Ascending aorta (tissue), 2 donors: ENCODE data around the gene IL10. TPM values are rescaled to one million over a fixed set of nuclear protein-coding genes. Genes with fewer than 3 reads are reported as not detected.

ENCODE experiments used
- DNase-seq, 2 donors: peaks; one replicate each; pipeline ENCODE4 v3.0.0-alpha.2; 2019; ENCODE audit warnings: low spot score in 2 of 2
- H3K27ac ChIP-seq, 2 donors: fragments of 200-600 bp; sonication (generic); one replicate each; pipeline ENCODE4 v1.5.1; 2016 to 2017; ENCODE audit warnings: mild to moderate bottlenecking in 1 of 2
- H3K27me3 ChIP-seq: fragments of 200-600 bp; sonication (generic); one replicate; pipeline ENCODE4 v1.5.1; 2017
- H3K36me3 ChIP-seq, 2 donors: fragments of 200-600 bp; sonication (generic); one replicate each; pipeline ENCODE4 v1.5.1; 2016
- H3K4me1 ChIP-seq, 2 donors: fragments of 200-600 bp; sonication (generic); one replicate each; pipeline ENCODE4 v1.5.1; 2016 to 2017; ENCODE audit warnings: mild to moderate bottlenecking in 1 of 2
- H3K4me3 ChIP-seq, 2 donors: fragments of 200-600 bp; sonication (generic); one replicate each; pipeline ENCODE4 v1.5.1; 2016 to 2017; ENCODE audit warnings: mild to moderate bottlenecking in 1 of 2
- H3K9me3 ChIP-seq, 2 donors: fragments of 200-600 bp; sonication (generic); one replicate each; pipeline ENCODE4 v1.5.1; 2016
- intact Hi-C: fragments of 100-400 bp; cut with DNase I; formaldehyde crosslinking; loops from one replicate; pipeline ENCODE4 v1.15.1; 2023
- total RNA-seq: library from RNA; depleted of rRNA; stranded (reverse); fragments of >200 nt; gene quantifications from one replicate; pipeline ENCODE4 v1.1.0, GENCODE V29; 2016
- TF ChIP-seq, protein P1 (sequence below), 3 experiments: fragments of 200-600 bp in 2 of 3; fragments of 450-650 bp in 1 of 3; sonication (generic) in 2 of 3; IDR thresholded peaks; one replicate each; pipeline ENCODE4 v1.5.1; 2016 to 2019; ENCODE audit warnings: antibody characterized with exemption in 3 of 3, mild to moderate bottlenecking in 1 of 3, moderate library complexity in 1 of 3

IL10 gene
- total RNA-seq, 1 donor from 2014 or later = 1.6 TPM

- Histone ChIP-seq H3K4me1 (no peaks in the 10 kb centered on the region), H3K27ac (no peak overlapping the region), H3K27me3 (no peaks in the 10 kb centered on the region), H3K9me3 (no peaks in the 10 kb centered on the region), H3K4me3 (no peak overlapping the region), H3K36me3 (no peaks in the 10 kb centered on the region)
- no peak for DNase-seq
- intact Hi-C loops = no loop called here
- TF ChIP-seq, protein P1, sequence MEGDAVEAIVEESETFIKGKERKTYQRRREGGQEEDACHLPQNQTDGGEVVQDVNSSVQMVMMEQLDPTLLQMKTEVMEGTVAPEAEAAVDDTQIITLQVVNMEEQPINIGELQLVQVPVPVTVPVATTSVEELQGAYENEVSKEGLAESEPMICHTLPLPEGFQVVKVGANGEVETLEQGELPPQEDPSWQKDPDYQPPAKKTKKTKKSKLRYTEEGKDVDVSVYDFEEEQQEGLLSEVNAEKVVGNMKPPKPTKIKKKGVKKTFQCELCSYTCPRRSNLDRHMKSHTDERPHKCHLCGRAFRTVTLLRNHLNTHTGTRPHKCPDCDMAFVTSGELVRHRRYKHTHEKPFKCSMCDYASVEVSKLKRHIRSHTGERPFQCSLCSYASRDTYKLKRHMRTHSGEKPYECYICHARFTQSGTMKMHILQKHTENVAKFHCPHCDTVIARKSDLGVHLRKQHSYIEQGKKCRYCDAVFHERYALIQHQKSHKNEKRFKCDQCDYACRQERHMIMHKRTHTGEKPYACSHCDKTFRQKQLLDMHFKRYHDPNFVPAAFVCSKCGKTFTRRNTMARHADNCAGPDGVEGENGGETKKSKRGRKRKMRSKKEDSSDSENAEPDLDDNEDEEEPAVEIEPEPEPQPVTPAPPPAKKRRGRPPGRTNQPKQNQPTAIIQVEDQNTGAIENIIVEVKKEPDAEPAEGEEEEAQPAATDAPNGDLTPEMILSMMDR (IDR thresholded peaks at IDR 0.05) = no peak
Measured at GRCh38 chr1:206798384-206798996, 26.2 kb upstream of the IL10 start.

DNA sequence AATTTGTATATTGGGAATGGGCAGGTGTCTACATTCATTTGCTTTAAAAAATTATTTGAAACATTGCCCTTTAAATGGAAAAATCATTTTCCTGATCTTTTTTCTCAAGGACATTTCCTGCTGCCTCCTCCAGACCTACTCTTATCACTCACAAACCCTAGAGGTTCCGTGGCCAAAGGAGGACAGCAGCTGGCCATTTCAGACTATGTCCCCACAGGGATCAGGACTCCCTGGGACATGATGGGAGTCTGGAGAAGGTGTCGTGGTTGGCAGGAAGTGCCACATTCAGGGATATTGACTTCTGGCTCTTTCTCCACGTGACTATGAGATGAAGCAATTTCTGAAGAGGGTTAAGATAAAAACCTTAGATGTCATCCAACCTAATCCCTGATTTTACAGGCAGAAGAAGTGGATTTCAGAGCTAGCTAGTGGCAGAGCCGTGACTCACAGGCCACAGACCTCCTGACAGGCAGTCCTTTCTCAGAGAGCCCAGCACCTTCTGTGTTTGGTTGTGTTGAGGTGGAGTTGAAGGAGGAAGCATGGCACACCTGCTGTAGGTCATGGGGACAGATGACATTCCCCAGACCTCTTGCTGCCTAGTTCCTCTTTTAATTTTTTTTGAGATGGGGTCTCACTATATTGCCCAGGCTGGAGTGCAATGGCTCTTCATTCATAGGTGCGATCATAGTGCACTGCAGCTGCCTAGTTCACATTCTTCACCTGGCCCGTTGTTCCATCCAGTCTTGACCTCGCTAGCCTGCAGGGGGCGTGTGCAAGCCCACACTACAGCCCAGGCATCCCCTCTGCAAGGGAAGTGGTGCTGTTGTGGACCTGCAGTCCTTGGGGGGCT lies 25.5 kb upstream of the IL10 start:
- TF ChIP-seq, protein P1 (IDR thresholded peaks at IDR 0.05) = no peak

DNA sequence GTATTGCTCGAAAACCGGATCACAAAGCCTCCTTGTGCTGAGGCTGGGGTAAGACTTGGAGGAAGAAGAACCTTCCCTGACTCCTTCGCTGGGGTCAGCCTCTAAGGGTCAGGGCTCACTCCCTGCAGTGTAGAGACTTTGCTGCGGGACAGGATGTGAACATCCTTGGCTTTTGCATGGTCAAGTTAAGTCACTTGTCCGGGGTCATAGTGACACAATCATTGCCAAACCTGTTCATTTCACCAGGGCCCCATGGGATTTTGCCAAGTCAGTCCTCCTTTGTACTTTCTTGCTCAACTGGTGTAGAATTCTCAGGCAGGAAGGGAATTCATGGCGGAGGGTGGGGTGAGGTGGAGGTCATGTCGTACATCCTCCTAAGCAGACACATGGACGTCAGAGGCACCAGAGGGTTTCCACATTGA lies 24.7 kb upstream of the IL10 start:
- TF ChIP-seq, protein P1 (IDR thresholded peaks at IDR 0.05) = no peak
- no peaks in the 10 kb centered on the region for H3K9me3 ChIP-seq
- intact Hi-C loops = no loop called here
- no peak for DNase-seq
- H3K36me3 ChIP-seq = no peaks in the 10 kb centered on the region
- H3K27me3 ChIP-seq = no peaks in the 10 kb centered on the region
- H3K27ac ChIP-seq = no peak overlapping the region
- H3K4me1 ChIP-seq = no peaks in the 10 kb centered on the region
- H3K4me3 ChIP-seq = no peak overlapping the region

More for the DNA sequence above, 25.5 kb upstream of the IL10 start:
- no peaks in the 10 kb centered on the region for H3K4me1 ChIP-seq
- DNase-seq = no peak
- H3K4me3 ChIP-seq = no peak overlapping the region
- intact Hi-C loops = no loop called here
- H3K27ac ChIP-seq = no peak overlapping the region
- H3K36me3 ChIP-seq = no peaks in the 10 kb centered on the region
- no peaks in the 10 kb centered on the region for H3K27me3 ChIP-seq
- H3K9me3 ChIP-seq = no peaks in the 10 kb centered on the region

DNA sequence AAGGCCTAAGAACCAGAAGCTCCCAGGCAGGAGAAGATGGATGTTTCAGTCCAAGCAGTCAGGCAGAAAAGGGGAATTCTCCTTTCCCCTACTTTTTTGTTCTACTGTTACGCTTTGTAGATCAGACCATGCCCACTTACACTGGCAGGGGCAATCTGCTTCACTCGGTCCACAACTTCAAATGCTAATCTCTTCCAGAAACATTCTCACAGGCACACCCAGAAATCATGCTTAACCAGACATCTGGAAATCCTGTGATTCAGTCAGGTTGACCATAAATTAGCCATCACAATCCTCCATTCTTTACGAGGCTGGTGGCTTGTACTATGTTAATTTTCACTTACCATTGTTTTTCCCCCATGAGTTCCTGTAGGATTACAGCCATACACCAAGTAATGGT lies 23.8 kb upstream of the IL10 start:
- Histone ChIP-seq H3K9me3 (no peaks in the 10 kb centered on the region), H3K4me1 (no peaks in the 10 kb centered on the region), H3K27ac (no peak overlapping the region), H3K4me3 (no peak overlapping the region), H3K36me3 (no peaks in the 10 kb centered on the region), H3K27me3 (no peaks in the 10 kb centered on the region)
- TF ChIP-seq, protein P1 (IDR thresholded peaks at IDR 0.05) = no peak
- intact Hi-C loops = no loop called here
- no peak for DNase-seq

DNA sequence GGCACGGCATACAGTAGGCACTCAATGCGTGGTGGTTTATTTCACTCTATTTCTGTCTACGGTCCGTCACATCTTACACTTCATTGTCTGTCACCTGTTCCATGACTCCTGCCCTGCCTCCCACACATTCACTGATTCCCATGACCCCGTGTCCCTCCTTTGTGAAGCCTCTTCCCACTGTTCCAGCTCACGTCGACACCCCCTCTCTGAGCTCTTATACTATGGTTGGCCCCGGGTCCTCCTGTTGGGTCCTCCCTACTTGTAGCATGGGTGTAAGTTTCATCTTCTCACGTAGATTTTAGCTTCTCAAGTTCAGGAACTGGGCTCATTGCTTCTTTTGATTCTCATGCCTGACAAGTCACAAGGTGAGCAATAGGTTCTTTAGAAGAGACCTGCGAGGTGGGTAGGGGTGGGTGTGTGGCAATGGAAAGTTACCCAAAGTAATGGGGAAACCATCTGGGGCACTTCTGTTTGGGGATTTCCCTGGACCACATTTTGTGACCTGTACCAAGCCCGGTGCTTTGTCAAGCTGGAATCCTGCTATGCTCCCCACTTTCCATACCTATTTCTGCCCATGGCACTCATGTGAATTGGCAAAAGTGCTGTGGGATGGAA lies 22.1 kb upstream of the IL10 start:
- TF ChIP-seq, protein P1 (IDR thresholded peaks at IDR 0.05) = no peak
- Histone ChIP-seq H3K27ac (no peak overlapping the region), H3K27me3 (no peaks in the 10 kb centered on the region), H3K4me3 (no peak overlapping the region), H3K9me3 (no peaks in the 10 kb centered on the region), H3K4me1 (no peaks in the 10 kb centered on the region), H3K36me3 (no peaks in the 10 kb centered on the region)
- no peak for DNase-seq
- intact Hi-C loops = no loop called here
